GM21367 (cell line): Measurements from ENCODE around the gene GIPC2.
"Not testable (repeated sequence)": the region's sequence is repeated elsewhere in the genome, so short reads cannot be mapped to it uniquely, and the experiment has no call there.

ENCODE experiments used
- ATAC-seq: cut with Tn5 transposase; IDR thresholded peaks from one replicate; pipeline ENCODE4 v1.9.1; 2021; ENCODE audit not compliant: unreplicated experiment

Gene GIPC2

GRCh38 chr1:78045926-78046778 is at the start of gene GIPC2:
GIPC2 (plus strand) TSS chr1:78045966; CDS start chr1:78046095, 129 bp downstream.
- no peak for ATAC-seq

- no peak for ATAC-seq
Measured at GRCh38 chr1:77996734-77997133, 49.0 kb upstream of the GIPC2 start.

GRCh38 chr1:78000536-78000935 is 45.2 kb upstream of the GIPC2 start:
- ATAC-seq, result not testable (repeated sequence)

- no peak for ATAC-seq
Measured at GRCh38 chr1:78003070-78003746, 42.6 kb upstream of the GIPC2 start.

GRCh38 chr1:78003882-78004718 is 41.7 kb upstream of the GIPC2 start:
- peak; percentile 45 for ATAC-seq

GRCh38 chr1:78004719-78005447 is 40.9 kb upstream of the GIPC2 start, which contains the start of gene DNAJB4:
DNAJB4 (plus strand) TSS chr1:78004939; CDS start chr1:78005111, 172 bp downstream.
- ATAC-seq, result peak; percentile 98

- no peak for ATAC-seq
Measured at GRCh38 chr1:78005448-78005722, 40.4 kb upstream of the GIPC2 start.

- ATAC-seq, result no peak
Measured at GRCh38 chr1:78005755-78006154, 40.0 kb upstream of the GIPC2 start.

- no peak for ATAC-seq
Measured at GRCh38 chr1:78006521-78006920, 39.2 kb upstream of the GIPC2 start.

GRCh38 chr1:78007677-78008341 is 38.0 kb upstream of the GIPC2 start:
- no peak for ATAC-seq

GRCh38 chr1:78009276-78009675 is 36.5 kb upstream of the GIPC2 start:
- no peak for ATAC-seq

- no peak for ATAC-seq
Measured at GRCh38 chr1:78009836-78010235, 35.9 kb upstream of the GIPC2 start.

GRCh38 chr1:78011050-78011449 is 34.7 kb upstream of the GIPC2 start:
- ATAC-seq, result no peak

GRCh38 chr1:78015148-78015547 is 30.6 kb upstream of the GIPC2 start:
- ATAC-seq, result no peak

GRCh38 chr1:78019024-78019423 is 26.7 kb upstream of the GIPC2 start:
- no peak for ATAC-seq

- not testable (repeated sequence) for ATAC-seq
Measured at GRCh38 chr1:78021134-78021533, 24.6 kb upstream of the GIPC2 start.

GRCh38 chr1:78029793-78030192 is 16.0 kb upstream of the GIPC2 start:
- ATAC-seq, result no peak

GRCh38 chr1:78032996-78033796 is 12.6 kb upstream of the GIPC2 start:
- ATAC-seq, result no peak

- ATAC-seq, result no peak
Measured at GRCh38 chr1:78033797-78034172, 12.0 kb upstream of the GIPC2 start.

- ATAC-seq, result no peak
Measured at GRCh38 chr1:78035121-78035520, 10.6 kb upstream of the GIPC2 start.
